Tongue (tissue), 2 donors: ENCODE results near the gene TNFRSF21. TPM values are rescaled to one million over a fixed set of nuclear protein-coding genes. Genes with fewer than 3 reads are reported as not detected.
A peak's percentile ranks its signal among the peaks of the same experiment; 100 is the strongest.
"Not testable (repeated sequence)": the region's sequence is repeated elsewhere in the genome, so short reads cannot be mapped to it uniquely, and the experiment has no call there.

Experiments used
- DNase-seq: peaks from one replicate; pipeline ENCODE4 v3.0.0-alpha.2; 2015
- total RNA-seq: library from RNA; depleted of rRNA; stranded (reverse); fragments of >200 nt; gene quantifications from one replicate; pipeline ENCODE4 v1.2.3, GENCODE V29; 2014

TNFRSF21 gene
- total RNA-seq, 1 donor from 2014 or later: 17.4 TPM

DNA sequence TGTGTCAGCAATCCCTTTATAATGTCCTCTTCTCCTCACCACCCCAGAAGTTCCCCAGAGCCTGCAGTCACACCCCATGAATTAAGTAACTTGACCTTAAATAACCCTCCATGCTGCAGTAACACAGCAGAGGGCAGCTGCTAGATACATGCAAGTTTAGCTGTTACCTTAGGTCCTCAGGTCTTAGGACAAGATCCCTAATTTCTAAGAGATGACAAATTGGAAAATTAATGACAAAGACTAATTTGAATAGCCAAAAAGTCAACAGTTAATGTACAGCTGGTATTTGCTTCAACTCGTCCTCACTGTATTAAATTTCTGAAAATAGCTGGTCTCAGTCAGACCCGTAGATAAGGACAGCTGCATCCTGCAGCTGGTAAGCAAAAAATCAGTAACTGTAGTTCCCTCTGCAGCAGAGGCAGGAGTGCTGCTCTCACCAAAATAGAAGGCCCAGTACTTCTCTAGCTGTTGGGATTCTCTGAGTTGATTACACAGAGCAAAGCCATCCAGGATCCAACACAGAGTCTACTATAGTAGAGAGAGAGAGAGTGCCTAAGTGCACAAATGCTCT lies 62.4 kb downstream of the TNFRSF21 start:
- peak; percentile 88 for DNase-seq

DNA sequence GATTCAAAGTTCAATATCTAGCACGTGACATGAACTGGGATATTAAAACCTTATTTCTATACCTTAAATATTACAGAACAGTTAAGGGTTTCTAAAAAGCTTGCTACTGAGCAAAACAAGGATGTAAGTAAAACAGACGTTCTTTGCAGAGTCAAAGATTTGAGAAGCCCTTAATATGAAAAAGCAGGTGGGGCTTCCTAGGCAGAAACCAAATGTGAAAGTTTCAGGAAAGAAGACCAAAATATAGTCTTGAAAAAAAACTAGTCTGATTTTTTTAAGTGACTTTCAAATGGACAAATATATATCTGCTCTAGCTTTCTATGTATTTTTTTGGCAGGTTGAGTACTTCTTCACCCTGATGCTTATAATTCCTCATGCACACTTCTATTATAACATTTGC lies 63.2 kb downstream of the TNFRSF21 start:
- DNase-seq: no peak

DNA sequence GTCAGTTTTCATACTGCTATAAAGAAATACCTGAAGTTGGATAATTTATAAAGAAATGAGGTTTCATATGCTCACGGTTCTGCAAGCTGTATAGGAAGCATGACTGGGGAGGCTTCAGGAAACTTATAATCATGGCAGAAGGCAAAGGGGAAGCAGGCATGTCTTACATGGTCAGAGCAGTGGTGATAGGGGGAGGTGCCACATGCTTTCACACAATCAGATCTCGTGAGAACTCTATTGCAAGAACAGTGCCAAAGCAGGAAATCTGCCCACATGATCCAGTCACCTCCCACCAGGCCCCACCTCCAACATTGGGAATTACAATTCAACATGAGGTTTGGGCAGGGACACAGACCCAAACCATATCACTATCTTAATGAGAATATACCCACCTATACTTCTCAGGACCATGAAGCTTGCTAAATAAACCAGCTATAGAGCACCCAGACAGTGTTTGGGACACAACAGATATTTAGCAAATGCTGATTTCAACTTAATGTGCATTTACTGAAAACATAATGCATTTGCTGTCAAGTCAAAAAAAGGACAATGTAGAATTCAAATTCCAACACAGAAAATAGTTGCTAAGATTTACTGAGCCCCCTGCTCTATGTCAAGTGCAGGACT lies 63.8 kb downstream of the TNFRSF21 start:
- no peak for DNase-seq

DNA sequence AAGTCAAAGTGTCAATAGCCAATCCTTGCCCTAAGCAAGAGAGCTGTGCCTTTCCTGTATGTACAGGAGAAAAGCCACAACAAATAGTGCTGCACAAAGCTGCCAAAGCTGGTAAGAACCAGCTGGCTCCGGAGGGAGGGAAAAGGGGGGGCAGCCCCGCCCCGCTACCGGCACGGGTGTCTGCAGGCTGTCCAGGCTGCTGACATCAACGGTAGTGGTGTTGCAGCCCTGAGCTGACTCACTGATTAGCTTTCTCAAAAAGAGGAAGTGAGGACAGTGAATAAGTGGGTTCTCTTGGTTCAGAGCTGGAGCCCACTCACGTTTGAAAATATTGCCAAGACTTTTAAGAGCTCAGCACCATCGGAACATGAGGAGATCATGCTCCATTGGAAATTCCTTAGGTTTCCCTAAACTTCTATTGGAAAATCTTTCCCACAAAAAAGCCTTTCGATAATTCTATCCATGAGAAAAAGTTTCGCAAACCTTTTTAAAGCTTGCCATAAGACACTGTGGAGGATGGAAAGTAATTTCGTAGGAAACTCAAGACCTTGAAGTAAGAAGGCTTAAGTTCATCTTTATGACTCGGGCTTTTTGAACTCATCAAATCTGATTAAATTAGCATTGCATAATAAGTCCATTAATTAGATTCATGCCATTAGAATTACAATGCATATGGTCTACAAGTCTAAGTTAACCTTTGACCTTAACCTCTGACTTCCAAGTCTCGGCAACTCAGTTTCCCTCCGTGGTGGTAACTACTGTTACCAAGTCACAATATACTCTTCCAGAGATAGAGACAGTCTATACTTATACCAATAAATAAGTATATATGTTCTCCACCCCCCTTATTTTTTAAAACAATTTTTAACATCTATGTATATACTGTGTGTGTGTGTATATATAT lies 67.0 kb downstream of the TNFRSF21 start:
- peak; percentile 89 for DNase-seq

DNA sequence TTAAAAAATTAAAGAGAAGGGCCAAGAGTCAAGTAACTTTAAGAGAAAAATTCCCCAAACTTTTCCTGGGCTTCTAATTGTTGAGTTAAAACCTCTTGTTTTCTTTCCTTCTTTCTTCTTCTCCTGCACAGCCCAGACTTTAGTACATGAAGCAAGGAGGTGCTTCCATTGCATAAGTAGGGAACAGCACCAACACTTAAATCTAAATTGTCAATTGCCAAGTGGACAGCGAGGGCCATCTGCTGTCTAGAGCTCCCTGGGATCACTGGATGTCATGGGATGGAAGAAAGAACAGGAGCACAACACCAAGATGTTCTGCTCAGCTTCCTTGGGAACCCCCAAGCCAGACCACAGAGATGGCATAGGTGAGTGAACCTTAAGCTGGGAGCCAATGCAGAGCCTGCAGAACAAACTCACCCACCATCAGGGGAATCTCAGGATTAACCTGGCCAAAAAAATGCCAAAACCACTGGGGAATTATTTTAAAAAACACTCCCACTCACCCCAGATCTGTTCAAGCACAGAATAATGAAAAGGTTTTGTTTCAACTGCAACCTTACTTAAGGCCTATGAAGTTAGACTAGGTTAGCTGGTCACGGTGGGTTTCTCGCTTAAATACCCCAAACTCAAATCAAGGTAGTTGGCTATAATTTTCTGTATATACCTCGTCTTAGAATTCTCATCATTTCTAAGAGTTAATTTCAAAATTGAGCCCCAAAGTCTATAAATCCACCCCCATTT lies 67.8 kb downstream of the TNFRSF21 start:
- DNase-seq: peak; percentile 43

DNA sequence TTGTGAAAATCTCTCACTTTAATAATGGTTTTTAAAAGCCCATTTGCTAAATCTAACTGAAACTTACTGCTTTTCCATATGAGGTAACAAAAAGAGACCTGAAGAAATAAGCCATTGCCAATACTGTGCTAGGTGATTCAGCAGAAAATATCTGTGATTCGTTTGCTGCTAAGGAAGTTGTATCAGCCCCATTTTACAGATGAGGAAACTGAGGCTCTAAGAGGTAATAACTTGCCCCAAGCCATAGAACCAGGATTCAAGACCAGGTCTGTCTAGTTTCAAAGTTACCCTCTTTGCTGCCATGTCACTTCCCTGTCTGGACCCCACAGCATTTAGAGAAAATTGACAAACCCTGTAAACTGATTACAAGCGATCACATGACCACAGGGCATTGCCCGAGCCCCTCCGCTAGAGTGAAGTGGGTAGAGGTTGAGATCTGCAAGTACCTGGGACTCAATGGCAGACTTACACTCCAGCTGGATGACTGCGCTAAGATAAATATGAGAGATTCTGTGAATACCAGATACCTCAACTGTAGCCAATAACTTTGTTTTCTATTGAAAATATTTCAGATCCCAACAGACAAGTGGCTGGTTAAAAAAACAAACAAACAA lies 69.3 kb downstream of the TNFRSF21 start:
- DNase-seq: no peak

DNA sequence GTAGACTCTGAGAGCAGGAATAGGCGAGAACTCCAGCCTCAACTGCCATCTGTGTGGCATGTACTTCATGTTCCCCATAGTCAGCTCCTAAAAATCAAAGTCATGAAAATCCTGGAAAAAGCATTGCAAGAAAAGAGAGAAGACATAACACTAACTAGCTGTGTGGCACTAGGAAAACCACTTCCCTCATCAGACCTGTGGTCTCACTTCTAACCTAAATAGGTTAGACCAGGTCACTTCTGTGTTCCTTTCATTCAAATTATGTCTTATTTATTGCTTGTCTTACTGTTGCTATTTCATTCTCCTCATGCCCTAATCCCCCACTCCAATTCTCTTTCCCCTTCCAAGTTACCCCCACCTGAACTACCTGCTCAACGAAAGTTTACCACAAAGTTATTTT lies 70.2 kb downstream of the TNFRSF21 start:
- DNase-seq: no peak

DNA sequence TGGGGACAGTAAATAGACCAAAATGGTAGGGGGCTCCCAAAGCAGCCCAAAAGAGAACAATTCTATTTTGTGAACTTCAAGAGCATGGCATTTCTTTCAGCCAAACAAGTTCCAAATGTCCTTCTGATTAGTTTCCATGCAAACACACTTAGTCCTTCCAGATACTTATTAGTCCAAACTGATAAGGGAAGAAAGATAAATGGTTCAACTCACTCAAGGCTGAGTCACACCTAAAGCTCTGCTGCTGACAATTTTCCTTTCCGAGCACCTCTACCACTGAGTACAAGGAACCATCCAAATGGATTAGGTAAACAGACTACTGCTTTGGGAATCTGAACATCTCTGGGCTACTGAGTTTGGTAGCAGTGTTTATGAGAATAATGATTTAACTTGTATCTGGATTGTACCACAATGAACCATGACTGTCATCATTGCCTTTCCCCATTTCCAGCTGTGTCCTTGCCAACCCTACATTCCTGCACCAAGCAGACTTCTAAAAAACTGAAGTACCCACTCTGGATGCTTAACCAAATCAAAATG lies 71.2 kb downstream of the TNFRSF21 start:
- DNase-seq: no peak

DNA sequence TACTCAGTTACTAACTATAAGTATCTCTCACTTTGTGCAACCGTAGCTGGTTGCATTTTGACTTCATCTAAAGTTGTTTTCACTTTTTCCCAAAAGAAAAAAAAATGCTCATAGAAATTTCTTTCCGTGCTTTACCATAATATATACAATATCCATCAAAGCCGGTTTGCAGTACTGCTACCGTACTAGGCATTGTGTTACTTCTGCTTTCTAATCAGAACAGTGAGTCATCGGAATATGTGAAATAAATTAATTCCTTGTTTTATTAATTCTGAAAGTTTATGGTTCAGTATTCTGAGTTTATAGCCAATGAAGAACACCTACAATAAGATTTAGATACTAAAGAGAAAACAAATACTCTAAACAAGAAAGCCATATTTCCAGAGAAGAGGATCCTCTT lies 72.5 kb downstream of the TNFRSF21 start:
- DNase-seq: no peak

DNA sequence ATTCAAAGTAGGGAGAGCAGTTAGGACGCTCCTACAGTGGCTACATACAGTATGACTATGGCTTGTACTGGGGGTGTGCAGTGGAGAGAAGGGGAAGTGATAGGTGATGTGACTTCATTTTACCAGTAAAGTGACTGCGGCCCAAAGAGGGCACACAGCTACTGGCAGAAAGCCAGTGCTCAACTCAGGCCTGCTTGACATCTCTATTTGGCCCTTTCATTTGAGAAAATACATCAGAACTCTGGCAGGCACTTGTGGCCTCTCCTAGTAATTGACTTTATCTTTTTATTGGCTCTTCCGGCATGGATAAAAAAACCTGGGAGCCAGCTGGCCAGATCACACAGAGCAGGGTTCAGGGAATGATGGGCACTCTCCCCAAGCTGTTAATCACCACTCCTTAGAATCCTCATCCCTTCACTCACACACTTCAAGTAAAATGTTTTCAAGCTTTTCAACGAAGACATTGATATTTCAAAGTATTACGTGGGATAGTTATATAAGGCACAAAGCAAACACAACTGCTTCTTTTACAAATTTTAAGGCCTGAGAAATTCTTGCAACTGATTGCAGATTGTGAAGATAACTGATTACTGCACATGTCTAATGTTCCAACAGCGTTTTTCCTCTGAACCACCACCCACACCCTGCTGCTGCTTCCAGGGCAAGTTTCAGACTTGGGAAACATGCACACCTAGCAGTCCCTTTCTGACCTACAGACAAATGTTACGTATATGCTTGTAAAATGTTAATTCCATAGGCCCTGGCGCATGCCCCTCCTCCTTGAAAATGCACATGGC lies 73.5 kb downstream of the TNFRSF21 start:
- DNase-seq: no peak

DNA sequence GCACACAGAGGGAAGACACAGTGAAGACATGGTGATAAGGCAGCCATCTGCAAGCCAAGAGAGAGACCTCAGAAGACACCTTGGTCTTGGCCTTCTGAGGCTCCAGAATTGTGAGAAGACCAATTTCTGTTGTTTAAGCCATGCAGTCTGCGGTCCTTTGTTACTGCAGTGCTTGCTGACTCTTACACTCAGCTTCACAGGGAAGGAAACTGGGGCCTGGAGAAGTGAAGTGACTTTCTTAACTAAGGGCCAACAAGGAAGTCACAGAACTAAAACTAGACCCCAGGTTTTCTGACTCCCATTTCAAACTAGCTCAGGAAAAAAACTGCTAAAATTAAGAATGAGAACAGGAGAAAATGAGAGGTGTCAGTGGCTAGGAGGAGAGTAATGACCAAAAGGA lies 74.3 kb downstream of the TNFRSF21 start:
- DNase-seq: no peak

DNA sequence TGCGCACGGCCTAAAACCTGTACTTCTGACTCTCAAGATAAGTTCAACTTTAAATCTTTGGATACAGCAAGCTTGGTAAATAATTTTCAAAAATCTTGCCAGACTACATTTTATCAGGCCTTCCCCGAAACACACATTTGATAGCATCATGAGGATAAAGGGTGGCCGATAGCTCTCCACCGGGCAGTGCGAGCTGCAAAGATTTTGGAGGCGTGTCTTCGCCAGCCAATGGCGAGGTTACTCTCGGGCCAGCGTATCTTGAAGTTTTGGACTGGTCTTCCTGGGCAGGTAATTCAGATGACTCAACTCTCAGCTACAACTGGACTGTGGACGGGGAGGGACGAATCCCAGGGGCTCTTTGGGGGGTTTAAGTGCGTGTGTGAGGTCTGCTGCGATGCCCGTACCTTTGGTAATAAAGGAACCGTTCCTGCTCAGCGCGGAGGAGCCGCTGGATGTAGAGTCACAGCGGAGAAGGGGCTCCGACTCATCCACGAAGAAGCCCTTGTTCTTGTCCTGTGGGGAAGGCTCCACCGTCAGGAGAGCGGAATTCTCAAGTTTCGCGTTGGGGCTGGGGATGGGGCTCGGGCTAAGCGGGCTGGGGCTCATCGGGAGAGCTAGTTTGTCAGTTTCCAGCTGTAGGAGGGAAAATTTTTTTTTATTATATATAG lies 75.3 kb downstream of the TNFRSF21 start:
- no peak for DNase-seq

DNA sequence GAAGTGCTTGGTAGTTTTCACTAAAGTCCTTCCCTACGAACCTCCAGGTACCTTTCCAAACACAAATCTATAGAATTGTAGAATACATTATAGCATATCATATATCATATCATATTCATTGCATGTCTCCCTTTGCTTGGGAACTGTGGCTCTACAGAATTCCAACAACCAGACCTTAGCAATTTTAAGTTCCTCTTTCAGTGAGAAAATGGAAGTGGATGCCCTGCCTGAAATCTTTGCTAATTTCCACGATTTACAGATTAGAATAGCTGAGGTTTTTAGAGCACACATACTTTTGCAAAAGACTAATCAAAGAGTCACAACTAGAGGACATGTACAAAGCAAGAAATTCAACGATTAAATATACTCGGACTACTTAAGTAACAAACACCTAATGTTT lies 78.6 kb downstream of the TNFRSF21 start:
- DNase-seq: no peak

DNA sequence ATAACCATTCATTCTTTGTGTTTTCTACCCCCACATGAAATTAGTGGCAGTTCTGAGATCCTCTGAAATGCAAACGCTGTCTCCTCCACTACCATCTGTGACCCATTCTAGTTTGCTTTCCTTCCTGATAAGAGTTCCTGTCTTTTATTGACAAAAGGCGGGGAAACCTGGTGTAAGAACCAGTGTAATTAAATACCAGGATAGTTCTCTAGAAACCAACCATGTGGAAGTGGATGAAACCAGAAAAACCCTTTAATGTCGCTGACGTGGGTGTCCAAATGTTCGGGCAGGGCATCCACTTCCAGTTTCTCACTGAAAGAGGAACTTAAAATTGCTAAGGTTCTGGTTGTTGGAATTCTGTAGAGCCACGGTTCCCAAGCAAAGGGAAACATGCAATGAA lies 79.1 kb downstream of the TNFRSF21 start:
- no peak for DNase-seq

DNA sequence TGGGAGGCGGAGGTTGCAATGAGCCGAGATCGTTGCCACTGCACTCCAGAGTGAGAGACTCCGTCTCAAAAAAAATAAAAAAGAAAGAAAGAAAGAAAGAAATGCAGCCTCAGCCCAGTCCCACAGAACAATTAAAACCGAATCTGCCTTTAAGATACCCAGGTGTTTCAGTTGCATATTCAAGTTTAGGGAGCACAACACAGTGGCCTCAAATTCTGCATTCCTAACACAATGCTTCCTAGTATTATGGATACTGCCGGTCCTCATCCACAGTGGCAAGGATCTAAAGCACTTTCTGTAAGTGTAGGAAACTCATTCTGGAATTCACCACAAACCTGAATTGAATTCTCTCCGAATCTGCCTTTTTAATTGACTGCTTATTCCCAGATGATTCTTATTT lies 80.5 kb downstream of the TNFRSF21 start:
- DNase-seq: no peak

DNA sequence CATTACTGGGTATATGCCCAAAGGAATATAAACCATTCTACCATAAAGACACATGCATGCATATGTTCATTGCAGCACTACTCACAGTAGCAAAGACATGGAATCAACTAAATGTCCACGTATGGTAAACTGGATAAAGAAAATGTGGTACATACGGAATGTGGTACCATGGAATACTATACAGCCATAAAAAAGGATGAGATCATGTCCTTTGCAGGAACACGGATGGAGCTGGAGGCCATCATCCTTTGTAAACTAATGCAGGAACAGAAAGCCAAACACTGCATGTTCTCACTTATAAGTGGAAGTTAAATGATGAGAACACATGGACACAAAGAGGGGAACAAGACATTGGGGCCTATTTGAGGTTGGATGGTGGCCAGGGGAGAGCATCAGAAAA lies 81.6 kb downstream of the TNFRSF21 start:
- not testable (repeated sequence) for DNase-seq

DNA sequence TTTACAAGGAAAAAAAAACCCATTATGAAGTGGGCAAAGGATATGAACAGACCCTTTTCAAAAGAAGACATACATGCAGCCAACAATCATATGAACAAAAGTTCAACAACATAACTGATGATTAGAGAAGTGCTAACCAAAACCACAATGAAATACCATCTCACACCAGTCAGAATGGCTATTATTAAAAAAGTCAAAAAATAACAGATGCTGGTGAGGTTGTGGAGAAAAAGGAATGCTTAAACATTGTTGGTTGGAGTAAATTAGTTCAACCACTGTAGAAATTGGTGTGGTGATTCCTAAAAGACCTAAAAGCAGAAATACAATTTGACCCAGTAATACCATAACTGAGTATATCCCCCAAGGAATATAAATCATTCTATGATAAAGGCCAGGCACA lies 86.5 kb downstream of the TNFRSF21 start:
- DNase-seq: not testable (repeated sequence)

DNA sequence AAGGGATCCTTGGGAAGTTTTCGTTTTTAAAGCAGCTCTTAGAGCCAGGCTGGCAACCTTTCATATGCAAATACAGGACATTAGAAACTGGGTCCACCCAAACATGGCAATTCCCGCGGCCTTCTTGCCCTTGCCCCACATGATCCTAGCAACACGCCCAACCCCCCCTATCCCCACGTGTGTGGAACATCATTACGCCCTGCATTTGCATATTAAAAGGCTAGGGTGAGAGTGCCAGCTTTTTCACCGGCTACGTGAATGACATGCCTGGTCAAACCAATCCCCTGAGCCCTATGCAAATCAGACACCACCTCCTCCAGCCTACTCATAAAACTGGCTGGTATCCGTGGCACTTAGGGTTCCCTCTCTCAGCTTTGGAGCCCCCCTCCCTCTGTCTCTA lies 88.1 kb downstream of the TNFRSF21 start:
- DNase-seq: no peak

DNA sequence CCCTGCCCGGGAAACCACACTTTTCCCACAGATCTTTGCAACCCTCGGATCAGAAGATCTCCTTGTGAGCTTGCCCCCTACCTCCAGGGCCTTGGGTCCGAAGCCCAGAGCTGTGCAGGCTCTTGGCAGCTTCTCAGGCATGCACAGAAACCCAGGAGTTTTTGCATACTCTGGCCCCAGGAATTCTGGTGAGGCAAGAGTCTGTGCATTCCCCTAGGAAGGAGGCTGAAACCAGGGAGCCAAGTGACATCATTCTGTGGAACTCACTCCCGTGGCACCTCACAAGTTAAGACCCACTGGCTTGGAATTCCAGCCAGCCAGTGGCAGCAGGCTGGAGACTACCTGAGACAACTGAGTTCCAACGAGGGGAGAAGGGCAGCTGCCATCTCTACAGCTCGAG lies 100.1 kb downstream of the TNFRSF21 start:
- DNase-seq: no peak

DNA sequence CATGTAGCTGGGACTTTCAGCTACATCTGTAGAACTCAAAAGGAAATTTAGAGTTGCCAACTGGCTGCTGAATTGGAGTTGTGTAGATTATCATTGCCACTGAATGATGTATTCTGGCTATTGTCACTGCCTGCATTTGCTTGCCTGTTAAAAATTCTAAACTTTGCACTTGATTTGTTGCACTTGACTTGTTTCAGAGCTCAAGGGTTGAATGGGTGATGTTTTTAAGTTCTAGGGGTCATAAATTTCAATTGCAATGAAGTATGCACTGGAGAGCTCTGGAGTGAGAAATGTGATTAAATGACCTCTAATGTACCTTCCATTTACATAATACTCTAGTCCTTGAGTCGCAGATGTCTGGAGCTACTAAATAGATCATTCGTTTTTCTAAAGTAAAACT lies 102.4 kb downstream of the TNFRSF21 start:
- no peak for DNase-seq

DNA sequence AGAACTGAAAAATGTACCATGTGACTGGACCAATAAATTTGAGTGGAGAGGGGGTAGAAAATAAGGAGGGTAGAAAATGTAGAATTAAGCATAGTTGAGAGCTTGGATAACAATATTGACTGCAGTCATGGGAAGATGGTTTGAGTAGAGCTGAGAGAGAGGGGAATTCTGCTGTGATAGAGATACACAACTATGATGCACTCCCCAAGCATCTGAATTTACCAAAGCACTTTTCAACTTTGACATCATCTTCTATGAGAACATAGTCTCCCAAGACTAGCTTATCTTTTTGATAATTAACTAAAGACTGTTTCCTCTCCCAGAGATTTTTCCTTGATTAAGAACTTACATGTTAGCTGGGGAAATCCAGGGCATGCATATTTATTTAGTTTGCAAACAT lies 103.1 kb downstream of the TNFRSF21 start:
- no peak for DNase-seq
